Left kidney (tissue), 2 donors: ENCODE data around the gene GARIN5B. TPM values are rescaled to one million over a fixed set of nuclear protein-coding genes. Genes with fewer than 3 reads are reported as not detected.
A peak's percentile ranks its signal among the peaks of the same experiment; 100 is the strongest.

Experiments
- DNase-seq: peaks from one replicate; pipeline ENCODE4 v3.0.0-alpha.2; 2013
- polyA plus RNA-seq: library from polyadenylated mRNA; unstranded; fragments of 120-200 nt; gene quantifications from one replicate; pipeline ENCODE4 v1.2.1, GENCODE V29; 2013; ENCODE audit not compliant: insufficient read length

The GARIN5B gene
- polyA plus RNA-seq, 1 donor = 0.17 TPM

- no peak for DNase-seq
Observed at GRCh38 chr19:55389386-55390317, 26.6 kb upstream of the GARIN5B start.

GRCh38 chr19:55387736-55388497 lies 24.9 kb upstream of the GARIN5B start:
- DNase-seq = no peak

GRCh38 chr19:55386493-55386971 lies 23.5 kb upstream of the GARIN5B start:
- no peak for DNase-seq

DNA sequence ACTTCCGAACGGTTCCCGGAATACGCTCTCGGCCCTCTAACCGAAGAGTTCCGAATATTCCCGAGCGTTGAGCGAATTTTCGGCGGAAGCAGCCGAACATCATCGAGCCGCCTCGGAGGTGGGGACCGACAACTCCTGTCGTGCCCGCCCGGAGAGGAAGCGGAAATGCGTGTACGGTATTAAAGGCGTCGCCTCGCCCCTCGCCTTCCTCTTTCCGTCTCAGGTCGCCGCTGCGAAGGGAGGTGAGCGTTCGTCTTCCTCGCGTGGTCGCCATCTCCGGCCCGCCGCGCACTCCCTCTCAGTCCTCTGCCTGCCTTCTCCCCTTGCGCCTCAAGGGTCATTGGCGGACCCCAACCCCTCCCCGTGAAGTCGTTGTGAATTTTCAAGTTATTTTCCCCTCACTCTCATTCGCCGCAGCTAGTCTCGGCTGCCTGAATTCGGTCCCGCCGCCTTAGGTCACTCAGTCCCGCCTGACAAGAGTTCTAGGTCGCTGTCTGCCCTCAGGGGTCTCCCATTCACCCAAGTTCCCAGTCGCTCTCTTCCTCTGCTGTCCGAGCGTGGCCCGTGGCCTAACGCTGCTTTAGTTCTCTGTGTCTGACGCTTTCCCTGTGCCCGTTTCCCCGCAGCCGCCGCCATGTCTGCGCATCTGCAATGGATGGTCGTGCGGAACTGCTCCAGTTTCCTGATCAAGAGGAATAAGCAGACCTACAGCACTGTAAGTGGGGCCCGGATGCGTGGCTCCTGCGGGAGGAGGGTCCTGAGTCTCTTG lies 22.8 kb upstream of the GARIN5B start, which contains the start of gene RPL28:
Gene RPL28, plus strand, starts transcription at position 209 of the 769 bp plus-strand sequence. Its CDS starts 426 bp downstream, at position 635.
- peak; percentile 99 for DNase-seq

DNA sequence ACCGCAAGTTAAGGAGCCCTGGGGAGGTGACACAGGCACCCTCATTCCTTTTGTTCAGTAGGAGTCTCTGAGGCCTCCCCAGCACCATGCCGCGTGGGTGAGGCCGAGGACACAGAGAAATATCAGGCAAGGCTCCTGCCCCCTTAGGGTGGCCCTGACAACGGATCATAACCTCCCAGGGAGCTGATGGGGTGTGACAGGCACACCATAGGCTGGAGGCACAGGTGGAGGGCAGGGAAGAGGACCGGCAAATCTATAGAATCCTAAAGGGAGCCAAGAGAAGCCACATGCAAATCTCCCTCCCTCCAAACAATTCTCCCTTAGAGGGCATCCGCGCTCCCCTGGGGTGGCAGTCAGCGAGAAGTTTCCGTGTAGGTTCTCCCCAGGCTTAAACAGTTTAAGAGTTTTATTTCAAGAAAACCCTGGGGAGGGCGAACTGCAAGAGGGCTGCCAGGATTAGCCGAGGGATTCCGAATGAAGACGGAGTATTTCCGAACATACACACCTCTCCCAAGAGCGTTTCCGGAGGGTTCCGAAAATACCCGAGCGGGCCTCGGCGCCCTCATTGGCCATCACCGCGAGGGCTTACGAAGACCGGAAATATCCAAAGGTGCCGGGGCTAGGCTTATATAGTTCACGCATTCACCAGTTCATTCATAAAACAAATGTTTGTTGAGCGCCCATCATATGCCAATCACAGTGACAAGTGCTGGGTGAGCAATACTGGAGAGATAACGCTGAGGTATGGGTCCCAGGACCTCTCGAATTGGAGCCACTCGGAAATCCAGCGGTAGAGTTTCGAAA lies 22.1 kb upstream of the GARIN5B start:
- peak; percentile 97 for DNase-seq

DNA sequence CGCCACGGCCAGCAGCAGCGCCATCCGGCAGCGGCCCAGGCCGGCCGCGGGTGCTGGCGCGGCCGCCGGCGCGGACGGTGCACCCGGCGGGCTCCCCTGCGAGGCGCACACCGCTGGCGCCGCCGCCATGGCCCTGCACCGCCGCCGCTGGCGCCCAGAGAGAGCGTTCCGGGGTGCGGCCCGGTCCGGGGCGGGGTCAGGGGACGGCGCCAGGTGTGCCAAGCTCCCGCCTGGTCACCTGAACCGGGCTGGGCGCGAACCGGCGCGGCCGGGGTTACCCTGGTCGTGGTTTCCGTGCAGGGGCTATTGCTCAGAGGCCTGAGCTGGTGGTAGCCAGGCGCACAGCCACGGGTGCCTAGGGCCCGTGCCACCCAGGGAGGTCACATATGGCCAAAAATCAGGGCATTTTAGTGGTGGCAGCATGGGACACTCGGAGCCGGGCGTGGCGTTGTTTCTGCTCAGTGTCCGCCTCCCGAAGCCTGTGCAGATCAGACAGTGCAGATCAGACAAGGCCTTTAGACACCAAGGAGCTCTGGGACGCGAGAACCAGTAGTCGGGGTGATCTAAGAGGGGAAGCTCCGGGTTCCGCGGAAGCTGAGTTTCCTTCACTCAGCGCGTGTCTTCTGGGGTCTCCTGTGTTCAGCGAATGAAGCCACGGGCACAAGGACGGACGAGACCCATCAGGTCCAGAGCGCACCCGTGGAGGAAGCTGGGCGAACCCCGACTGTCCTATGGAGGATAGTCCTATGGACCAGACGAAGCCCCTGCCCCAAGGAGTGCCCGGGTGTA lies 21.3 kb upstream of the GARIN5B start, which contains the start of gene TMEM238:
Gene TMEM238, minus strand, starts transcription at position 162 of the 789 bp plus-strand sequence. Its CDS starts 33 bp downstream, at position 129.
- no peak for DNase-seq

GRCh38 chr19:55383279-55384130 lies 20.4 kb upstream of the GARIN5B start:
- DNase-seq = no peak

DNA sequence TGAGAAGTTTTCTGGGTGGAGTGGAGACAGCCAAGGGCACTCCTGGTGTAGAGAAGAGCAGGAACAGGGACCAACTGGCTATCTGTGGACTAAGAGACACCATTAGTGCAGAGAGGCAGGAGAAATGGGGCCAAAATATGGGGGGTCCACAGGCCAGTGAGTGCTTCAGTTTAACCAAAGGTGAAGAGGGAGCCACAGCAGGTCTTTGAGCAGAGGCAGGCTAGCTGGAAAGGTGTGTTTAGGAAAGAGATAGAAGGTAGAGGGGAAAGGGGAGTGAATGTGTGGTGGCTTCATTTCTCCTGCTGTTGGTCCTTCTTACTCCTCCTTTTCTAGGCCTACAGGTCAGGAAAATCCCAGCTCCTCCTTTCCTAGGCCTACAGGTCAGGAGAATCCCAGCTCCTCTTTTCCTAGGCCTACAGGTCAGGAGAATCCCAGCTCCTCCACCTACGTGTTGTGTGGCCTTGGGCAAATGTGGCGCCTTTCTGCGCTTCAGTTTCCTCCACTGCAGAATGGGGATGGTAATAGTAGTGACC lies 19.5 kb upstream of the GARIN5B start:
- no peak for DNase-seq

GRCh38 chr19:55382013-55382412 lies 19.0 kb upstream of the GARIN5B start:
- no peak for DNase-seq

DNA sequence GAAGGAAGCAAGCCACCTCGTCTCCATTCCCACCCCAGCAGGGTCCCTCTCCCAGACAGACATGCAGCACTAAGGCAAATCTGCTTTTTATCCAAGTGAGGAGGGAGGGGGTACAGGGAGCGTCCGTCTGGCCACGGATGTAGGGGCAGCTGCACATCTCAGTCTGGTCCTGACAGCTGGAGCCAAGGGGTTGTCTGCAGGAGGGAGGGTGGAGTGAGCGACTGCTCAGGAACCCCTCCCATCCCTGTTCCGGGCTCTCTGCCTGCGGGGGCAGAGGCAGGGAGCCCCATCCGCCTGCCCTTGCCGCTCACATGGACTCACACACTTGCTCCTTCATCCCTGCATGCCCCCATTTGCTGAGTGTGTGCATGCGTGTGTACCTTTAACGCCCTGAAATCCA lies 16.1 kb upstream of the GARIN5B start:
- DNase-seq = no peak

DNA sequence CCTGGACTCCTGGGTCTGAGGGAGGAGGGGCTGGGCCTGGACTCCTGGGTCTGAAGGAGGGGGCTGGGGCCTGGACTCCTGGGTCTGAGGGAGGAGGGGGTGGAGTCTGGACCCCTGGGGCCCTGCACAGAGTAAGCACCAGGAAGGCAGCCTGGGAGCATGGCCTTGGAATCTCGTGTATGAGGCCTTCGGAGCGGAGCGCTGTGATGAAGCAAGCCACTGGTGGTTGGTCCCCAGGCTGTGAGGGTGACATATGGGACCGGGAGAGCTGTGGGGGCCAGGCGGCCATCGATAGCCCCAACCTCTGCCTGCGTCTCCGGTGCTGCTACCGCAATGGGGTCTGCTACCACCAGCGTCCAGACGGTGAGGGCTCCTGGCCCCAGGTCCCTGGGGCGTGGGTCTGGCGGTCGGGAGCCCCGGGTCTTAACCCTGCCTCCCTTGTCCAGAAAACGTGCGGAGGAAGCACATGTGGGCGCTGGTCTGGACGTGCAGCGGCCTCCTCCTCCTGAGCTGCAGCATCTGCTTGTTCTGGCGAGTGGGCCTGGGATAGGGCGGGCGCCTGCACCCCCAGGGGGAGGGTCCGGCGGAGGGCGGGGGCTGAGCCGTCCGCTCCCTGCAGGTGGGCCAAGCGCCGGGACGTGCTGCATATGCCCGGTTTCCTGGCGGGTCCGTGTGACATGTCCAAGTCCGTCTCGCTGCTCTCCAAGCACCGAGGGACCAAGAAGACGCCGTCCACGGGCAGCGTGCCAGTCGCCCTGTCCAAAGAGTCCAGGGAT lies 14.5 kb upstream of the GARIN5B start:
- no peak for DNase-seq

DNA sequence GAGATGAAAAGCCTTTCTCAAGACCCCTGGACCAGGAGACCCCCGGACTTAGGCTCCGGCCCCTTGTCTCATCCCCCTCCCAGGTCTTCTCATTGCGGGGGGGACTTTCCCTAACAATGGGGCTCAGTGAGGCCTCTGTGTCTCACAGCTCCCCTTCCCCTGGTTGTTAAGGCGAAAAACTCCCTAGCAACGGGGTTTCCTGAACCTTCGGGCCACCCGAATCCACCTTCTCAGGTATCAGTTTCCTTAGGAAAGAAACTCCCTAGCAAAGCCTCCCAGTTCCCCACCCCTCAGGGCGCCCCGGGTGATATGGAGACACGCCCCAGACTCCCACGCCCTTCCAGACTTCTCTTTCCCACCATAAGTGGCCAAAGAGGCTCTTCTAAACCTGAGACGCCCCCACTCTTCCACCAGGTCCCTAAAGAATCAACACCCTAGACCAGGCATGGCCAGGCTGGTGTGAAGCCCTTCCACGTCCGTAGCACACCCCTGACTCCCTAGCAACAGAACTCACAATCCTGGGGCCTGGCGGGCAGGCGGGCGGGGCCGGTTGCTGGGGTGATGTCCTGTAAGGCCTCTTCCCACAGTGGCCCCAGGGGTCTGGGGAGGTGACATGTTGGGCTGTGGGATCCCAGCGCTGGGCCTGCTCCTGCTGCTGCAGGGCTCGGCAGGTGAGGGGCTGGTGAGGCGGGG lies 13.3 kb upstream of the GARIN5B start, which contains the start of gene TMEM190:
Gene TMEM190, plus strand, starts transcription at position 586 of the 693 bp plus-strand sequence. Its CDS starts 28 bp downstream, at position 614.
- no peak for DNase-seq

GRCh38 chr19:55373993-55374757 lies 11.1 kb upstream of the GARIN5B start:
- no peak for DNase-seq

- no peak for DNase-seq
Observed at GRCh38 chr19:55373306-55373992, 10.4 kb upstream of the GARIN5B start.

DNA sequence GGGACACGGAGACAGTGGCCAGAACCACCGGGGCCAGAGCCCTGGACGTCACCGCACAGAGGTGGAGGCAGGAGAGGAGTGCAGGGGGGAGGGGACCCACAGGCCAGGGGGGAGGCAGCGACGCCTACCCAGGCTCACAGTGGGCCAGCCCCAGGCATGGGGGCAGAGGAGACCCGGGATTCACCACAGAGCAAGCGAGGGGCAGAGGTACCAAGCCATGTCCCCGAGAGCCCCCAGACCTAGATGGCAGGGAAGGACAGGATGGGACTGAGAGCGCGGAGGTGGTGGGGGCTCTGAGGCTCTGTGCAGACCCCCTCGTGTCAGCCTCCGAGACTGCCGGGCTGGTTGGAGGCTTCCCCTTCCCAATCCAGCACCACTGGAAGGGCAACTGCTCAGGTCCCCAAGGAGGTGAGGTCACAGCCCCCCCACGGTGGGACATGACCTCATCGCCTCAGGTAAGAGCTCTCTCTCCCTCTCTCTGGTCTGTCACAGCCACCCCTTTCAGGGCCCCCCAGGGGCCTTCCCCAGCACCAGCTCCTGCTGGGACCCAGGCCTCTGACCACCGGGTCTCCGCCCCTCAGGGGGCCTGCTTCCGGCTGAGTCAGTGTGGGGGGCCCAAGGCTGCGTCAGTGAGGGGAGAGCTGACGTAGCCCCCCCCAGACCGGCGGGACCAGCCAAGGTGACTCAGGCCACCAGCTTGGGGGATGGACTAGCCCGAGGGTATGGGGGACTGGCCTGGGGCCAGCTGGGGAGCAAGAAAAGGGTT lies 9.4 kb upstream of the GARIN5B start:
- no peak for DNase-seq
